ENCODE data around the gene LMO7. TPM values are rescaled to one million over a fixed set of nuclear protein-coding genes. Genes with fewer than 3 reads are reported as not detected.

The LMO7 gene
- total and polyA plus RNA-seq, 2 of the 13 experiments (the other 11 are each of a cell fraction or from before 2014, with no cell fraction given) = 34.0 to 121 TPM

DNA sequence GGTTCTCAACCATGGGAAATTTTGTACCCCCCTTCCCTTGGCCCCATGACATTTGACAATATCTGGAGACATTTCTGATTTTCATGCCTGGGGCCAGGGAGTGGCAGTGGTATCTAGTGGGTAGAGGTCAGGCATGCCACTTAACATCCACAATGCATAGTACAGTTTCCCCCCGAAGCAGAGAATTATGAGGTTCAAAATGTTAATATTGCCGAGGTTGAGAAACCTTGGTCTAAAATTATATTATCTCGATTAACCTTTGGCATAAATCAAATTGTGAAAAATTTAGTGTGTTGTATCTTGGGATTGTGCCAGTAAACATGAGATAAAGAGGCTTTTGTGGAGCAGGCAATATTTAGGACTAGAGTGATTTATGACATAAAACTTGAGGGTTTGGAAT lies 147.9 kb downstream of the LMO7 start:
- Histone ChIP-seq H3K27ac (ENCODE audit: extremely low read length, insufficient read depth, low read length) (no peak overlapping the region), H3K4me1 (ENCODE audit: insufficient read depth, low read length) (peaks cover 41% of the 10 kb centered on the region)

More for the DNA sequence above, 147.9 kb downstream of the LMO7 start:
- ChIA-PET POLR2A (interaction anchor here (1.1 to 1.2 kb wide), 2 partner anchors 8 to 22 kb away, joined by 3 to 5 read pairs; no protein-coding TSS in a partner anchor), CTCF (ENCODE audit: low intra/inter-chr PET ratio, low total read pairs) (no interaction called here)
- Histone ChIP-seq H3K27me3 (ENCODE audit: control insufficient read depth in 1 of 2, insufficient read depth in 2 of 2, low read length in 2 of 2) (no peaks in the 10 kb centered on the region), H3K36me3 (replicated peaks in 1 of 2; ENCODE audit: control insufficient read depth in 1 of 2, insufficient read depth in 2 of 2, low read length in 2 of 2) (peaks cover 7% of the 10 kb centered on the region in 2 experiments), H3K4me3 (replicated peaks in 1 of 3; ENCODE audit: insufficient read depth in 1 of 3, low read depth in 2 of 3, low read length in 3 of 3) (no peak overlapping the region), H2AFZ (ENCODE audit: low read length) (no peak overlapping the region), H3K79me2 (ENCODE audit: insufficient read depth, low read length) (peaks cover 86% of the 10 kb centered on the region), H3K4me2 (ENCODE audit: low read depth, low read length) (no peak overlapping the region), H4K20me1 (ENCODE audit: insufficient read depth, low read length) (peaks cover 22% of the 10 kb centered on the region), H3K9ac (ENCODE audit: insufficient read depth, low read depth, low read length) (no peak overlapping the region), H3K9me3 (ENCODE audit: low read length) (peaks cover 3% of the 10 kb centered on the region; the same call in 1 of the 2 replicates)
- in situ Hi-C loops (cut with HindIII; ENCODE audit: extremely low pct_ligation_motif_present, low pct_unique_long_range_greater_than_20kb) = no loop called here
- FAIRE-seq (no peak), DNase-seq (ENCODE audit: low spot score) (no peak), ATAC-seq (no peak)
- BruUV-seq (replicated peaks) = no TSS peak
- no peak for TF ChIP-seq SOX13 (IDR thresholded peaks at IDR 0.05)
- no peak for TF ChIP-seq SOX13 (CRISPR knock-in tag; conservative IDR thresholded peaks at IDR 0.05 in 1 of 2, IDR thresholded peaks at IDR 0.05 in 1 of 2)
- TF ChIP-seq, protein P1, sequence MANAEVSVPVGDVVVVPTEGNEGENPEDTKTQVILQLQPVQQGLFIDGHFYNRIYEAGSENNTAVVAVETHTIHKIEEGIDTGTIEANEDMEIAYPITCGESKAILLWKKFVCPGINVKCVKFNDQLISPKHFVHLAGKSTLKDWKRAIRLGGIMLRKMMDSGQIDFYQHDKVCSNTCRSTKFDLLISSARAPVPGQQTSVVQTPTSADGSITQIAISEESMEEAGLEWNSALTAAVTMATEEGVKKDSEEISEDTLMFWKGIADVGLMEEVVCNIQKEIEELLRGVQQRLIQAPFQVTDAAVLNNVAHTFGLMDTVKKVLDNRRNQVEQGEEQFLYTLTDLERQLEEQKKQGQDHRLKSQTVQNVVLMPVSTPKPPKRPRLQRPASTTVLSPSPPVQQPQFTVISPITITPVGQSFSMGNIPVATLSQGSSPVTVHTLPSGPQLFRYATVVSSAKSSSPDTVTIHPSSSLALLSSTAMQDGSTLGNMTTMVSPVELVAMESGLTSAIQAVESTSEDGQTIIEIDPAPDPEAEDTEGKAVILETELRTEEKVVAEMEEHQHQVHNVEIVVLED (CRISPR knock-in tag; IDR thresholded peaks at IDR 0.05; ENCODE audit: borderline replicate concordance) = no peak
- no peak for TF ChIP-seq ZNF30 (CRISPR knock-in tag; IDR thresholded peaks at IDR 0.05)
- TF ChIP-seq ZNF256 (CRISPR knock-in tag; conservative IDR thresholded peaks at IDR 0.05) = no peak
- no peak for TF ChIP-seq SKI (IDR thresholded peaks at IDR 0.05; ENCODE audit: partially characterized antibody)
- no peak for TF ChIP-seq ZNF333 (CRISPR knock-in tag; IDR thresholded peaks at IDR 0.05; ENCODE audit: borderline replicate concordance)
- TF ChIP-seq, protein P2, sequence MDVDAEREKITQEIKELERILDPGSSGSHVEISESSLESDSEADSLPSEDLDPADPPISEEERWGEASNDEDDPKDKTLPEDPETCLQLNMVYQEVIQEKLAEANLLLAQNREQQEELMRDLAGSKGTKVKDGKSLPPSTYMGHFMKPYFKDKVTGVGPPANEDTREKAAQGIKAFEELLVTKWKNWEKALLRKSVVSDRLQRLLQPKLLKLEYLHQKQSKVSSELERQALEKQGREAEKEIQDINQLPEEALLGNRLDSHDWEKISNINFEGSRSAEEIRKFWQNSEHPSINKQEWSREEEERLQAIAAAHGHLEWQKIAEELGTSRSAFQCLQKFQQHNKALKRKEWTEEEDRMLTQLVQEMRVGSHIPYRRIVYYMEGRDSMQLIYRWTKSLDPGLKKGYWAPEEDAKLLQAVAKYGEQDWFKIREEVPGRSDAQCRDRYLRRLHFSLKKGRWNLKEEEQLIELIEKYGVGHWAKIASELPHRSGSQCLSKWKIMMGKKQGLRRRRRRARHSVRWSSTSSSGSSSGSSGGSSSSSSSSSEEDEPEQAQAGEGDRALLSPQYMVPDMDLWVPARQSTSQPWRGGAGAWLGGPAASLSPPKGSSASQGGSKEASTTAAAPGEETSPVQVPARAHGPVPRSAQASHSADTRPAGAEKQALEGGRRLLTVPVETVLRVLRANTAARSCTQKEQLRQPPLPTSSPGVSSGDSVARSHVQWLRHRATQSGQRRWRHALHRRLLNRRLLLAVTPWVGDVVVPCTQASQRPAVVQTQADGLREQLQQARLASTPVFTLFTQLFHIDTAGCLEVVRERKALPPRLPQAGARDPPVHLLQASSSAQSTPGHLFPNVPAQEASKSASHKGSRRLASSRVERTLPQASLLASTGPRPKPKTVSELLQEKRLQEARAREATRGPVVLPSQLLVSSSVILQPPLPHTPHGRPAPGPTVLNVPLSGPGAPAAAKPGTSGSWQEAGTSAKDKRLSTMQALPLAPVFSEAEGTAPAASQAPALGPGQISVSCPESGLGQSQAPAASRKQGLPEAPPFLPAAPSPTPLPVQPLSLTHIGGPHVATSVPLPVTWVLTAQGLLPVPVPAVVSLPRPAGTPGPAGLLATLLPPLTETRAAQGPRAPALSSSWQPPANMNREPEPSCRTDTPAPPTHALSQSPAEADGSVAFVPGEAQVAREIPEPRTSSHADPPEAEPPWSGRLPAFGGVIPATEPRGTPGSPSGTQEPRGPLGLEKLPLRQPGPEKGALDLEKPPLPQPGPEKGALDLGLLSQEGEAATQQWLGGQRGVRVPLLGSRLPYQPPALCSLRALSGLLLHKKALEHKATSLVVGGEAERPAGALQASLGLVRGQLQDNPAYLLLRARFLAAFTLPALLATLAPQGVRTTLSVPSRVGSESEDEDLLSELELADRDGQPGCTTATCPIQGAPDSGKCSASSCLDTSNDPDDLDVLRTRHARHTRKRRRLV (CRISPR knock-in tag; IDR thresholded peaks at IDR 0.05) = no peak
- no peak for TF ChIP-seq SRSF9 (IDR thresholded peaks at IDR 0.05; ENCODE audit: borderline replicate concordance, insufficient read depth, low read depth, low read length, poor library complexity, severe bottlenecking)
- no peak for TF ChIP-seq MTA3 (CRISPR knock-in tag; IDR thresholded peaks at IDR 0.05)
- TF ChIP-seq ISX (CRISPR knock-in tag; conservative IDR thresholded peaks at IDR 0.05) = no peak
- 95% methylated on average over 3 of the region's 3 CpGs for WGBS (ENCODE audit: low lambda C conversion rate)
- intact Hi-C loops (cut with micrococcal nuclease; ENCODE audit: unreplicated experiment) = no loop called here

Data from HepG2 (cell line).